GM21576 (cell line): ENCODE data around the gene ATG10.
"Not testable (repeated sequence)": the region's sequence is repeated elsewhere in the genome, so short reads cannot be mapped to it uniquely, and the experiment has no call there.

Experiments
- ATAC-seq: cut with Tn5 transposase; IDR thresholded peaks from one replicate; pipeline ENCODE4 v1.9.1; 2021; ENCODE audit warnings: mild to moderate bottlenecking, moderate library complexity; ENCODE audit not compliant: unreplicated experiment

ATG10 gene

DNA sequence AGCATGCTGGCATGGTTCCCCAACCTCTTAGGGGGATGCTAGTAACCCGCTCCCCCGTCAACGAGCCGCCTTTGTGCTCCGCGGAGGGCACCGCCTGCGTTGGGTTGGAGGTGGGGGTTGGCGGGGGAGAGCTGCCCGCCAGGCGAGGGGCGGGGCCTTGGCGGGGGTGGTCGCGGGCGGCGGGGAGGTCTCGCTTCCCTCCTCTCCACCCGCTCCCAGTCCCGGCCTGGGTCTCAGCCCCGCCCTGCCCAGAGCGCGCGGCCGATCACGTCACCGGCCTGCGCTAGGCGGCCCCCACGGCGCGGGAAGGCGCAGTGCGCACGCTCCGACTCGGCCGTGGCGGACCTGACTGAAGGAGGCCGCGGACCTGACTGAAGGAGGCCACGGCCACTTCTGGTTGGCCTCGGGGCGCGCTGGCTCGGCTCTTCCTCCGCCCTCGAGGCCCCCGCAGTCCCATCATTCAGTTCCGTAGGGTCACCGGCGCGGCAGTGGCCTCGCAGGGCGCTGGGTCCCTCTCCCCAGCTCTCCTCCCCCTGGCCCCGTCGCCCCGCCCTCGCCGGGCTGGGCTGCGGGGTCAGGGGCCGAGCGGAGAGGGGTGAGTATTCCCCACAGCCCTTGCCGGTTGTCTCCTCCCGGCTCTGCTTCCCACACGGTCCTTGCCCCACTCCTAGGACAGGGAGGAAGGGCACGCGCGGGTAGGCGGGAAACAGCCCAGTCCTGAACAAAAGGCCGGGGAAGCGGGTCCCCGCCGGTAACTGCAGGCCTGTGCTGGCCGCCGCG is at the start of gene ATG10:
ATG10 (plus strand) TSS at position 312 of the 780 bp plus-strand sequence. CDS start 15,548 bp downstream, outside the sequence.
- peak; percentile 96 for ATAC-seq

DNA sequence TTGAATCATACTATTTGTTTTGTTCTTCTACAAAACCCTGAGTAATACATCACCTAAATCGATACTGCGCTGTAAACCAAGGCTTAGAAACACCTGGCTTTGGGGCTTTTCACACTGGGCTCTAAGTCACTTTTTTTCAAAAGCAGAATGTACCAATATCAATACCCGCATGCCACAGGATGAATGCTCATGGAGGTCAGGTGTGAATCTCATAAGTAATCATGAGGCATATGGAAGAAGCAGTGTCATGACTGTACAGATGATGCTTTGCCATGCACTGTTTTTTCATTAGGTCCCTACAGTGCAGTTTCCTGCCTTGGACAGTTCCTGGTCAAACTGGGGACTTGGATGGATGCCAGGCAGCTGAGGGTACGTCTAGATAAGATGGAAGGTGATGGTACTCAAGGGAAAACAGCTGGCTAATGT is 49.0 kb upstream of the ATG10 start:
- no peak for ATAC-seq

DNA sequence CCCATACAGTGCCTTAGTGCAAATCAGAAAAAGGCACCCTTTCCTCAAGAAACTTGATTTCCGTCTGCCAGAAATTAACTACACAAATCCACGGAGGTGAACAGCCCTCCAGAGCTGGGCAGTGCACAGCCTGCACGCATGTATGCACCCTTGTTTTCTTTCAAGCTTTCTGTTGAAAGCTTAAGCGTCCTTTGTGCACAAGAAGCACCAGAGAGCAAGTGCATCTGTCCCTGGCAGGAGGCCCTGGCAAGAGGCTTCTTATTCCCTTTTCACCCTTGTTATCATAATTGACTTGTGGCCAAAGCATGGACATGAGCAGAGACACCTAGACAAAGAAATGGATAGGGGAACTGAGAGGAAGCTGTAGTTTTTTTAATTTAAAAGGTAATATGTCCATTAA is 47.4 kb upstream of the ATG10 start:
- ATAC-seq = no peak

DNA sequence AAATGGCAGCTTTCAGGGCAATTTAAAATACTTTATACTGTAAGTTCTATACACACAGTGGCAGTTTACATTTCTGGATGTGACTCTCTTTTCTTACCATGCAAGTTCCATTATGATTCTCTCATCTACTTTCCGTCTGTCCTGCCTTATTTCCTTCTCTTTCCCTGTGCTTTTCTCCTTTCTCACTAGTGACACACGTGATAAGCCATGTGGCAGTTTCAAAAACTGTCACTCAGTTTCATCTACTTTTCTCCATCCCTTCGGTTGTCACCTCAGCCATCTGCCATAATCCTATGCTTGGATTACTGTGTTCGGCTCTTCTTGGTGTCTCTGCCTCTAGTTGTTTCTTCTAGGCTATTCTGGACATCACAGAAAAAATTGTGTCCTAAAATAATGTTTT is 46.8 kb upstream of the ATG10 start:
- no peak for ATAC-seq

DNA sequence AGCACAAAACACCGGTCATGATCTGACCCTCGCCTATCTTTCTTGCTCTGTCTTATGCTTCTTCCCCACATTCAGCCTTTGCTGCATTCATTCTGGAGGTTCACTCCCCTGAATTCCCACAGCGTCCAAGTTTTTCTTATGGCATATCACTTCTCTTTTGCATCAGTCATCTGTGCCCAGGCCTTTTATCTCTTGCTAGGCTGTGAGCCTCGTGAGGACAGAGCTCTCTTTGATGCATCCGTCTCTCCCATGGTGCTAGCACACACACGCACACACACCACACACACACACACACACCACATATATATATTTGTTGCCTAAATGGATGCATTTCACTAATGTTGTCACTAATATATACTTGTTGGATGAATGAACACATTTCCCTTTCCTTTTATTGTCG is 45.8 kb upstream of the ATG10 start:
- ATAC-seq = no peak

DNA sequence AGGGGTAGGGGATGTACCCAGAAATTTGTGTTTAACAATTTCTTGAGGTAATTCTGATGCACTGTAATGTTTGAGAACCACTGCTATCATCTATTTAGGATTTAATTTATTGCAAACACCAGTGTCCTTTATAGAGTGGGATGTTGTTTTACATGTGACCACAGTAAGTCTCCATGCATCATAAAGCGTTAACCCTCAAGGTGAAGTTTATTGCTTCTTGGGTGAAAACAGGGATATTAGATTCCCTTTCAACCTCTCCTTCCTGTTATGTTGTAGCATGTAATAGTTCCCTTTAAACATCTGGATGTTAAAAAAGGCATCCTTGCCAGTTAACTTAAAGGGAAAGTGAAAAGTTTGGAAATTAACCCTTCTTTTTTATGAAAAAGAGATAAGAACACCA is 35.8 kb upstream of the ATG10 start:
- ATAC-seq = no peak

DNA sequence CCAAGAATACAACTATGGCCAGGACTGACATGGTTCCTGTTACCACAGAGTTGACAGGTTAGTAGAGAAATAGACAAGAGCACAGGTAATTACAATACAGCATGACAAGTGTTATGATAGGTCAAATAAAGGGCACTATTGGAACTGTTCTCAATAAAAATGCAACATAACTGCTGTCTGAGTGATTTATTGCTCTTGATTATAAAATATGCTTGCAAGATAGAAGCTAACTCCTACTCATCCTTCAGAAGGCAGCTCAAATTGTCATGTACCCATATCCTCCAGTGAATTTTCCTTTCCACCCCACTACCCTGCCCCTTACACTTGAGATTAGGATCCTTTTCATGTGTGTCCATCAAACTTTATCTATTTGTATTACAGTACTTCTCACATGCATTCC is 35.1 kb upstream of the ATG10 start:
- ATAC-seq = no peak

DNA sequence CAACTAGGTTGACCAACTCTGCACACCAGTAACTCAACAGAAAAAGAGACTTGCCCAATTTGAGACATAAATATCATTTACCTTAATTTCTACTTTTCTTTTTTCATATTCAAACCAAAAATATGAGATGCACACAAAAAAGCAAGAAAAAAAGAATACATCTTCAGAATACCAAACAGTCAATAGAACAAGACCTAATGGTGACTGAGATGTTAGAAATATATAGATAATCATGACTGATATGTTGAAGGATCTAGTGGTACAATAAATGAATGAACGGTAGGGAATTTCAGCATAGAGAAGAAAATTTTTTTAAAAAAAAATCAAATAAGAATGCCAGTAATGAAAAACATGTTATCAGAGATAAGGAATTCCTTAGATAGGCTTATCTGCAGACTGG is 29.1 kb upstream of the ATG10 start:
- ATAC-seq = no peak

DNA sequence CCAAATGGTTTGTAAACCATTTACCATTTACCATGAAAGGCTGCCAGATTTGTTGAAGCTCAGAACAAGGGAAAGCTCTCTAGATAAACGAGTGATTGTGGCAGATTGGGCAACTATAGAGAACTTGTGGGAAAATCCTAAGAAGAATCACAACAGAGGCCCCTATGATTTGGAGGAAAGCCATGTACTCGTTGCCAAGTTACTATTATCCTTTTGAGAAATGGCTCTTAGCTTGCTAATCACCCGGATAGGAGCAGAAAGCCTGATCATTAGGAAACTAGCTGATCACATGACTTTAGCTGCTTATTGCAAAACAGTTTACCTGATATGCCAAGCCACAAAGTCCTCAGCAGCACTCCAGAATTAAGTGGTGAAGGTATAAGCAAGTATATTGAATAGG is 23.5 kb upstream of the ATG10 start:
- ATAC-seq = no peak

DNA sequence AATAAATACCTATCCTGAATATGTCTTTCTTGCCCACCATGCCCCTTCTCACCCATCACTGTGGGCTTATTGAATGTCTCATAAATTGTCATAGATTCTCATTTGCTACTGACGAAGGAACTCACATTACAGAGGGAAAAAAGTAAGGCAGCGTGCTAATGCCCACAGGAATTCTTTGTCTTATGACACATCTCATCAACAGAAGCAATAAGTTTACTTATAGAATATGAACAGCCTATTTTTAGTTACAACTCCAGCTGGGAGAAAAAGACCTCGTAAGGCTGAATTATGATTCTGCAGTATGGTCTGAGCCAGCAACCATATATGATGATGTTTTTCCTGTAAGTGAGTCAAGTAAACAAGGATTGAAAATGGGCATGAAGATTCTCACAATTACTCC is 22.4 kb upstream of the ATG10 start:
- no peak for ATAC-seq

DNA sequence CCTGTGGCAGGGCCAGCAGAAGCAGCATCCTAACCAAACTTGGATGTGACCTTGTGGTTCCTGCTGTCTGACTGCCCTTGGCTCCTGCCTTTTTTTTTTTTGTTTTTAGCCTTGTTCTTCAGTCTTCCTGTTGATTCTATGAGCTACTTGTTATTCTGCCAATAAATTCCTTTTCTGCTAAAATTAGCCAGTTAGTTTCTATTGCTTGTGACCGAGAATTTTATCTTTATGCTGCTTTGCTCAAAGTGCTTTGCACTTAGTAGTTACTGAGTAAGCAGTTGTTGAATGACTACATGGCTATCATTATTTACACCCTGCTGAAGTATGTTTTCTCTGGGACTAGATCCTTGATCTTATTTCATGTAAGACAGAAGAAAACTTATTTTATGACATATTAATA is 20.8 kb upstream of the ATG10 start:
- no peak for ATAC-seq

DNA sequence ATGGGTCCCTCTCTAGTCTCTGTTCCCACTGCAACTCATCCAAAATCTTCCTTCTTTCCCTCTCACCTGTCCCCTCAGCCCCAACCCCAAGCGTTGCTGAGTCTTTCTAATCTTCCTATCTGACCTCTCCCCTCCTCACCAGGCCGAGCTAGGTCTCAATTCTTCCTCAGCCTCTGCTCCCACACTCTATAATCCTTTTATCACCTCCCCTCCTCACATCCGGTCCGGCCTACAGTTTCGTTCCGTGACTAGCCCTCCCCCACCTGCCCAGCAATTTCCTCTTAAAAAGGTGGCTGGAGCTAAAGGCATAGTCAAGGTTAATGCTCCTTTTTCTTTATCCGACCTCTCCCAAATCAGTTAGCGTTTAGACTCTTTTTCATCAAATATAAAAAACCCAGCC is 17.0 kb upstream of the ATG10 start:
- not testable (repeated sequence) for ATAC-seq

DNA sequence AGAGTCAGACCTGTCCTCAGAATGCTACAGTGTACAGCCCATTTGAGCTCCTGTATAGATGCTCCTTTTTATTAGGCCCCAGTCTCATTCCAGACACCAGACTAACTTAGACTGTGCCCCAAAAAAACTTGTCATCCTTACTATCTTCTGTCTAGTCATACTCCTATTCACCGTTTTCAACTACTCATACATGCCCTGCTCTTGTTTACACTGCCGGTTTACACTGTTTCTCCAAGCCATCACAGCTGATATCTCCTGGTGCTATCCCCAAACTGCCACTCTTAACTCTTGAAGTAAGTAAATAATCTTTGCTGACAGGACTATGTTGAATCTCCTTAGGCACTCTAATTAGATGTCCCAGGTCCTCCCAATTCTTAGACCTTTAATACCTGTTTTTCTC is 13.7 kb upstream of the ATG10 start:
- ATAC-seq = not testable (repeated sequence)

DNA sequence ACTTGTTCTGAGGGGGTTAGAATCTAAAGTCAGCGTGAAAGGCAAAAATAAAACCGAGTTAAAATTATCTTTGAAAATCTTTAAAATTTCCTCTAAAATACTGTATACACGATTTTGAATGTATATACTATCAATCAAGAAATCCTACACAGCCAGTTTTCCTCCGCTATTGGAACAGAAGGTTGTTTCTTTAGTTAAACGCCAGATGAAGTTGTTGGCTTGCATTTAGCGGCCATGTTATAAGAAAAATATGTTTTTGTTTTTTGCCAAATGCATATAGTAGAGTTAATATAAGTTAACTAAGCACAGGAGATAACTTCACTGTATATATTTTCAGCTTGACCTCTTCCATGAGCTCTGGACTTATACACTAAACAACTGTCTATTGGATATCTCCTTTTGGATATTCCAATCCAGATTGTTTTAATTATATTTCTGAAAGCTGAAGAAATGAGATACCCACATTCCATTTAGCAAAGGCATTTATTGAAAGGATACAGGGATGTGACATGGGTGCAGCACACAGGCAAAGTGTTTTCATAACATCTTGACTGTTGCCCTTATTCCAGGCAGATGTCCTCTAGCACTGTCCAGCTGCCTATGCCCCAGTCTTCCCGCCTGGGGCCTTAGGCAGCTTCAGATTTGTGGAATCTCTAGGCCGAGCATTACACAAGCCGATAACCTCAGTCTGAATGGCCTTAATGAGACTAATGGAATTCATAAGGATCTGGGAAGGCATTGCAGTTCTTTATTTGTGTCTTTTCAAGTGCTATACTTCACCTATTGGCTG is 10.0 kb upstream of the ATG10 start:
- no peak for ATAC-seq

DNA sequence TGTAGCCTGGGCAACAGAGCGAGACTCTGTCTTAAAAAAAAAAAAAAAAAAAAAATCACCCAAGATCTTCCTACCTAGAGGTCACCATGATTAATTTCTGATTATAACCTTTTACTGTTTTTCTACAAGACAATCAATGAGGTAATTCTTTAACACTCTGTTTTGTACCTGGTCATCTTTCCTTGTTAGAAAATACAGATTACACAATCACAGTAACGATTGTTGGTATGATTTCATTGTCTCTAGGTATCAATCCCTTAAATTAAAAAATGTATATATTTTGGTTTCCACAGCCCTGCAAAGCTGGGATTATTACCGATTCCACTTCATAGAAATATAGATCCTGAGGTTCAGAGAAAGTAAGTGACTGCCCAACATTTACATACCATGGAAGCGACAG is 8.3 kb upstream of the ATG10 start:
- ATAC-seq = no peak

DNA sequence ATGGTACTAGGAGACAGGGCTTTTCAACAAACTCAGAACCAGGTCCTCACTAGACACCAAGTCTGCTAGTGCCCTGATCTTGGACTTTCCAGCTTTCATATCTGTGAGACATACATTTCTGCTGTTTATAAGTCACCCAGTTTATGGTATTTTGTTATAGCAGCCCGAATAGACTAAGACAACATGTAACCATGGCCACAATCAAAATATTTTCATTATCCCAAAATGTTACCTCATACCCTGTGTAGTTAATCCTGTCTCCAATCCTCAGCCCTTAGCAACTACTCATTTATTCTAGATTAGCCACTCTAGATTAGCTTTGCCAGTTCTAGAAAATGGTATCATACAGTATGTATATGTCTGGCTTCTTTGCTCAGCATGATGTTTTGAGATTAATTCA is 6.3 kb upstream of the ATG10 start:
- no peak for ATAC-seq

DNA sequence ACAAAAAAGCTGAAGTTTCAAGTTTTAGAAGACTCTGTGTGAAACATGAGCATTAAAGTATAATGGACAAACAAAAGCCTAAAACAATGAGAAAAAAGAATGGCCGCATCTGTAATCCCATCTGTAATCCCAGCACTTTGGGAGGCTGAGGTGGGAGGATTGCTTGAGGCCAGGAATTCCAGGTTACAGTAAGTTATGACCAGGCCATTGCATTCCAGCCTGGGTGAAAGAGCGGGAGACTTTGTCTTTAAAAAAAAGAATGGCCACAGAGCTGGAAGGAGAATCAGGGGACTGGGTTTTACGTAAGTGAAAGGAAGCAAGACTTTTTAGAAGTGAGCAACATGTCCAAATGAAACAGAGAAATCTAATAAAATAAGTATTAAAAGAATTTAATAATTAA is 2.6 kb upstream of the ATG10 start:
- ATAC-seq = no peak

DNA sequence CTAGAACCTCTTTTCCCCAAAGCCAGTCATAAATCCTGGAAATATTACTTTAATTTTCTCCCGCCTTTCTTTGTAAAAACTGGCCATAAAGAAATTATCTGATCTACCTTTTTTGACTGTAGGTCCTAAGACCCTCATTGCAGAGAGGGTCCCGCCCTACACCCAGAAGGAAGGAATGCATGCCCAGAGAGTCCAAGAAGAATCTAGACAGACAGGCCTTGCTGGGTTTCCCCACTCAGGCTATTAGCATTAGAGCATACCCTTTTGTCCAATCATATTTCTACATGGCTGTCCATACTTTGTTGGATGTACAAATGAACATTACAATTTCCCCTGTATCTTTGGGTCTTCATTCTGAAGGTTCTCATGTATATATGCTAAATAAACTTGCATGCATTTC is 1.9 kb upstream of the ATG10 start:
- ATAC-seq = no peak

DNA sequence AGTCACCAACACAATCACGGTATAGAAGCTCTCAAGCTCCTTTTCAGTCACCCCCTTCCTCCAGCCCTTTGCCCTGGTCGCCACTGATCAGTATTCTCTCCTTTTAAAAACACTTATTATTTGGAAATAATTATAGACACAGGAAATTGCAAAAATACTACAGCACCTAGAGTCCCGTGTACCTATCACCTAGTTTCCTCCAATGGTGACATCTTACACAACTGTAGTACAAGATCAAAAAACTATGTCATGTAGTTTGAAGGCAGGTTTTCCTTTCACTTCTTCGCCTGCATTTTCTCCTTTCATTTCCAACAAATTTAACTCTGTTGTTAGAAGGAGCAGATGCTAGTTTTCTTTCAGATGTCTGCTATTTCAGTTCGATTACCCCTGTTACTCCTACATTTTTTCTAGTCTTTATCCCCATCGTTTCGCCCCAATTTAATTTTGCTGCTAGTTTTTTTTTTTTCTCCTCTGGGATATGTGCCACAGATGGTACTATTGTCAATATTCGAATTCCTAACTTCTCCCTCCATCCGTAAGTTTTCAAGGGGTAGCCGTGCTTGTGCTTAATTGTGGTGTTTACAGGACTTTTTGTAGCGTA is 612 bp upstream of the ATG10 start:
- no peak for ATAC-seq

DNA sequence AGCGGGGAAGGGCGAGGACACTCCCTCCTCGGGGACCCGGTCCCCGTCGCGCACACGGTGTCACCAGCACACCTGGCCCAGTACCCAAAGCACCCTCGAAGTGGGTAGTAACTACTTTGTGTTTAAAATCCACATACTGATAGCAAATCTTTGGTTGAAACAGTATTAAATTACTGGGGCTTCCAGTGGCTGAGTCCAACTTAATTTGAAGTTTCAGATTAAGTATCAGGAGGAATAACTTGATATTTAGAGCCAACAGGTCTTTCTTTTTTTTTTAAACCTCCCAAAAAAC is 615 bp downstream of the ATG10 start:
- ATAC-seq = no peak

DNA sequence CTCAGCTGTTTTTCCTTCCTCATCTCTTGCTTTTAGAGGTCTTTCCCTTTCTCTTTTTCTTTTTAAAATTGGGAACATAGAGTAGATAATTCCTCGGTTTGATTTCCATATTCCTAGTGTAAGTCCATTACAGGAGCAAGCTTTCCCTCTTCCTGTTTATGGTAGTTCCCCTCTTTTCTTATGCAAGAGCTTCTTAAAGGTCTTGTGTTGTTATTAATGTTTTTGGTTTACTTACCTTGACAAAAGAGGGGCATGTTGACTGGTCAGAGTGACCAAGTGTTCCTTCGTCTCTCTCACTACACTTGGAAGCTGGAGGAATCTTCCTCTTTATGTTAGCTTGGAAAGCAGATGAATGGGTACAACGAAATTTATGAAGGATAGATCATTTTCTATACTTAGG is 8.3 kb downstream of the ATG10 start:
- no peak for ATAC-seq

DNA sequence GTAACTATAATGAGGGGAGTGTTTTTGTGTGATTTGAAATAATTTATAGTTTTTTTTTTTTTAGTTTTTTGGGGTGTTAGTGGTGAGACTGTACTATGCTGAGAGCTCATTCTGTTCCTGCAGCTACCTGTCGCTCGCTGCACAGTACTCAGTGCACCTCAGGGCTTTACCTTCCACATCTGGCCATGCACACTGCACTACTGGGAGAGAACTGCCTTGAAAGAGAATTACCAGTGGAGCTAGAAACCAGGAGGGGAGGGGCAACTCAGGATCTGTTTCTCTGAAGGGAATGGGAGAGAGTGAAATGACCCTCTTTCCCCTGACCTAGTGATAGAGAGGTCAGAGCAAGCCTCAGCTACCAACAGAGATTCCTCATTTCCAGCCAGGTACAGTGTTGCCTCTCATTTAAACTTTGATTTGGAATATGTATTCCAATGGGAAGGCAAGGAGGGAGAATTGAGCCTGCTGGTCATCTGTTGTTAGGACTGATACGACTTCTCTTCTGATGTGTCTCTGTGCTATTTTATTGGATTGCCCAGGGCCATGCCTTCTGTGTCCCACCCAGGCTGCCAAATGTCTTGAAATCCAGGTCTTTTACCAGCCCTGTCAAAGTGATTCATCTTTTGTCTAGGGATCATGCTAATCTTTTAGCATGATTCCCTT is 8.9 kb downstream of the ATG10 start:
- no peak for ATAC-seq
